NCI-H2081 treated with DMSO at 0.1 percent for 48 hours (cell line): ENCODE measurements around the gene PCDHA1.
"Not testable (repeated sequence)": the region's sequence is repeated elsewhere in the genome, so short reads cannot be mapped to it uniquely, and the experiment has no call there.

Experiments used
- DNase-seq: peaks from one replicate; lab custom pipeline; 2025; lab: John Stamatoyannopoulos, UW

PCDHA1 gene

GRCh38 chr5:140808241-140808888 lies 22.4 kb downstream of the PCDHA1 start:
- DNase-seq: not testable (repeated sequence)

DNA sequence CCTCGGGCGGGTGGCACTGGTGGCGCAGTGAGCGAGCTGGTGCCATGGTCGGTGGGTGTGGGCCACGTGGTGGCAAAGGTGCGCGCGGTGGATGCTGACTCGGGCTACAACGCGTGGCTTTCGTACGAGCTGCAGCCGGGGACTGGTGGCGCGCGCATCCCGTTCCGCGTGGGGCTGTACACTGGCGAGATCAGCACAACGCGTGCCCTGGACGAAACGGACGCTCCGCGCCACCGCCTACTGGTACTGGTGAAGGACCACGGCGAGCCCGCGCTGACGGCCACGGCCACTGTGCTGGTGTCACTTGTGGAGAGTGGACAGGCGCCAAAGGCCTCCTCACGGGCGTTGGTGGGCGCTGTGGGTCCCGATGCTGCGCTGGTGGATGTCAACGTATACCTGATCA lies 22.9 kb downstream of the PCDHA1 start:
- no peak for DNase-seq

DNA sequence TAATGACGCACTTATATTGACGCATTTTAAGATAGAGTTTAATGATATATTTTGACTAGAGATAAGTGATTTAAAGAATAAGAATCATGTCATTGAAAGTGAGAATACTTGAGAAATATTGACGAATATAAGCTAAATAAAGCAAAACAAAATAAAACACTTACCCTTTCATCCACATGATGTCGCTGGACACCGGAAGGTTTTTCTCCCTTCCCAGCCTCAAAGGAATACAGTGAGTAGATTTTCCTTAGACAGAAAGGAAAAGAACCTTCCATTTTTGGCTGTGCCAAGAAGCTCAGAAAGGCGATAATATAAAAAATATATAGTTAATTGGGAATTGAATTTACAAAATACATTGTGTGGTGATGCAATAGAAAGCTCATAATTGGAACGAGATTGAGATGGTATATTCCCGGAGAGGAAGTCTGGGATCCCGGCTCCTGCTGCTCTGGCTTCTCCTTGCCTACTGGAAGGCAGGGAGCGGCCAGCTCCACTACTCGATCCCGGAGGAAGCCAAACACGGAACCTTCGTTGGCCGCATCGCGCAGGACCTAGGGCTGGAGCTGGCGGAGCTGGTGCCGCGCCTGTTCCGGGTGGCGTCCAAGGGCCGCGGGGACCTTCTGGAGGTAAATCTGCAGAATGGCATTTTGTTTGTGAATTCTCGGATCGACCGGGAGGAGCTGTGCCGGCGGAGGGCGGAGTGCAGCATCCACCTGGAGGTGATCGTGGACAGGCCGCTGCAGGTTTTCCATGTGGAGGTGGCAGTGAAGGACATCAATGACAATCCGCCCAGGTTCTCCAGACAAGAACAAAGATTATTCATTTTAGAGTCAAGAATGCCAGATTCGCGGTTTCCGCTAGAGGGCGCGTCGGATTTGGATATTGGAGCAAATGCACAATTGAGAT lies 35.7 kb downstream of the PCDHA1 start, which contains the start of gene PCDHA5:
TSS of gene PCDHA5 (plus strand) at position 239 of the 906 bp plus-strand sequence.
- no peak for DNase-seq

DNA sequence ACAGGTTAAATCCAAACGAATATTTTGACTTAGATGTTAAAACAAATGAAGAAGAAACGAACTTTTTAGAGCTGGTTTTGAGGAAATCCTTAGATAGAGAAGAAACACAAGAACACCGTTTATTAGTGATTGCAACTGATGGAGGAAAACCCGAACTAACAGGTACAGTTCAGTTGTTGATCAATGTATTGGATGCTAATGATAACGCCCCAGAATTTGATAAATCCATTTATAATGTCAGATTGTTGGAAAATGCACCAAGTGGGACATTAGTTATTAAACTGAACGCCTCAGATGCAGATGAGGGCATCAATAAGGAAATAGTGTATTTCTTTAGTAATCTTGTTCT lies 36.3 kb downstream of the PCDHA1 start:
- DNase-seq: no peak

- DNase-seq: not testable (repeated sequence)
These were observed 37.0 kb downstream of the PCDHA1 start for GRCh38 chr5:140822969-140823368.

- no peak for DNase-seq
These were observed 37.5 kb downstream of the PCDHA1 start for GRCh38 chr5:140823475-140823874.

DNA sequence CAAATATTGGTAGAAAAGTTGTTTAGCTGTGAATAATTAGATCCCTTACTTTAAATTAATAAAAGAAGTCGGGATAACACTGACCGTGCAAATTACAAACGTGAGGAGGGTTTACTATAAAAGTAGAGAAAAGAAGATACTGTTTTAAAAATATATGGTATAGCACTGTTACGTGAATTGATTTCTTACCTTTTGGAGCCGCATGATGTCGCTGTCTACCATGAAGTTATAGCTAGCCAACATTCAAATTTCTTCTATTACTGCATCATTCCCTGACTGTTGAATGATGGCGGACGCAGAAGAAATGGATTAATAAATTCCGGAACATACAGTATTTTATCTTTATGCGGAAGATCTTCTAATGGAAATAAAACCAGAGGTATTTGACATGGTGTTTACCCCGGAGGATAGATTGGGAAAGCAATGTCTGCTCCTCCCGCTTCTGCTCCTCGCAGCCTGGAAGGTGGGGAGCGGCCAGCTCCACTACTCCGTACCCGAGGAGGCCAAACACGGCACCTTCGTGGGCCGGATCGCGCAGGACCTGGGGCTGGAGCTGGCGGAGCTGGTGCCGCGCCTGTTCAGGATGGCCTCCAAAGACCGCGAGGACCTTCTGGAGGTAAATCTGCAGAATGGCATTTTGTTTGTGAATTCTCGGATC lies 41.9 kb downstream of the PCDHA1 start, which contains the start of gene PCDHA6:
TSS of gene PCDHA6 (plus strand) at position 257 of the 658 bp plus-strand sequence. CDS start at position 389, 132 bp downstream.
- DNase-seq: peak; percentile 30

- peak; percentile 40 for DNase-seq
These were observed 42.4 kb downstream of the PCDHA1 start for GRCh38 chr5:140828362-140828737.

DNA sequence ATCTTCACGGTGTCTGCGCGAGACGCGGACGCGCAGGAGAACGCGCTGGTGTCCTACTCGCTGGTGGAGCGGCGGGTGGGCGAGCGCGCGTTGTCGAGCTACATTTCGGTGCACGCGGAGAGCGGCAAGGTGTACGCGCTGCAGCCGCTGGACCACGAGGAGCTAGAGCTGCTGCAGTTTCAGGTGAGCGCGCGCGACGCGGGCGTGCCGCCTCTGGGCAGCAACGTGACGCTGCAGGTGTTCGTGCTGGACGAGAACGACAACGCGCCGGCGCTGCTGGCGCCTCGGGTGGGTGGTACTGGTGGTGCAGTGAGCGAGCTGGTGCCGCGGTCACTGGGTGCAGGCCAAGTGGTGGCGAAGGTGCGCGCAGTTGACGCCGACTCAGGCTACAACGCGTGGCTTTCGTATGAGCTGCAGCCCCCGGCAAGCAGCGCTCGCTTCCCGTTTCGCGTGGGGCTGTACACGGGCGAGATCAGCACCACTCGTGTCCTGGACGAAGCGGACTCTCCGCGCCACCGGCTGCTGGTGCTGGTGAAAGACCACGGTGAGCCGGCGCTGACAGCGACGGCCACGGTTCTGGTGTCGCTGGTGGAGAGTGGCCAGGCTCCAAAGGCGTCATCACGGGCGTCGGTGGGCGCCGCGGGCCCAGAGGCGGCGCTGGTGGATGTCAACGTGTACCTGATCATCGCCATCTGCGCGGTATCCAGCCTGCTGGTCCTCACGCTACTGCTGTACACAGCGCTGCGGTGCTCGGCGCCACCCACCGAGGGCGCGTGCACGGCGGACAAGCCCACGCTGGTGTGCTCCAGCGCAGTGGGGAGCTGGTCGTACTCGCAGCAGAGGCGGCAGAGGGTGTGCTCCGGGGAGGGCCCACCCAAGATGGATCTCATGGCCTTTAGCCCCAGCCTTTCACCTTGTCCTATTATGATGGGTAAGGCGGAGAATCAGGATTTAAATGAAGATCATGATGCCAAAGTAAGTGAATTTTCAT lies 43.9 kb downstream of the PCDHA1 start:
- not testable (repeated sequence) for DNase-seq

DNA sequence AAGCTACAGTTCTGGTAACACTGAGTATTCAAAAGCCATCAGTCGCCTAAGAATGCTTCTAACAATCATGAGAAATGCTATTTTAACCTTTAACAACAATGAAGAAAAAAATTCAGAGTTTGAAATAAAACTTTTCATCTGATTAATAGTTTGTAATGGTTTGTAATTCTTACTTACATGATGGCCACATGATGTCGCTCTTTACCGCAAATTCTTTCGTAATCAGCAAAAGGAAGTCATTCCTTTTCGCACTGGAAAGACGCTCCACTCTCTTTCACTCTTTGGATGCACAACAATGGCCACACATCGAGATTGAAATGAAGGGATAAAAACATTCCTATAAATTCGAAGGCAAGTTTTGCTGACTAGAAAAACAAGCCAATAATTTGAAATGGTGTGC lies 48.1 kb downstream of the PCDHA1 start, which contains the start of gene PCDHA7:
TSS of gene PCDHA7 (plus strand) at position 277 of the 400 bp plus-strand sequence. CDS start at position 392, 115 bp downstream.
- DNase-seq: no peak

DNA sequence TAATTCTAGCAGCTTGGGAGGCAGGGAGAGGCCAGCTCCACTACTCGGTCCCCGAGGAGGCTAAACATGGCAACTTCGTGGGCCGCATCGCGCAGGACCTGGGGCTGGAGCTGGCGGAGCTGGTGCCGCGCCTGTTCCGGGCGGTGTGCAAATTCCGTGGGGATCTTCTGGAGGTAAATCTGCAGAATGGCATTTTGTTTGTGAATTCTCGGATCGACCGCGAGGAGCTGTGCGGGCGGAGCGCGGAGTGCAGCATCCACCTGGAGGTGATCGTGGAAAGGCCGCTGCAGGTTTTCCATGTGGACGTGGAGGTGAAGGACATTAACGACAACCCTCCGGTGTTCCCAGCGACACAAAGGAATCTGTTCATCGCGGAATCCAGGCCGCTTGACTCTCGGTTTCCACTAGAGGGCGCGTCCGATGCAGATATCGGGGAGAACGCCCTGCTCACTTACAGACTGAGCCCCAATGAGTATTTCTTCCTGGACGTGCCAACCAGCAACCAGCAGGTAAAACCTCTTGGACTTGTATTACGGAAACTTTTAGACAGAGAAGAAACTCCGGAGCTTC lies 48.6 kb downstream of the PCDHA1 start:
- not testable (repeated sequence) for DNase-seq

DNA sequence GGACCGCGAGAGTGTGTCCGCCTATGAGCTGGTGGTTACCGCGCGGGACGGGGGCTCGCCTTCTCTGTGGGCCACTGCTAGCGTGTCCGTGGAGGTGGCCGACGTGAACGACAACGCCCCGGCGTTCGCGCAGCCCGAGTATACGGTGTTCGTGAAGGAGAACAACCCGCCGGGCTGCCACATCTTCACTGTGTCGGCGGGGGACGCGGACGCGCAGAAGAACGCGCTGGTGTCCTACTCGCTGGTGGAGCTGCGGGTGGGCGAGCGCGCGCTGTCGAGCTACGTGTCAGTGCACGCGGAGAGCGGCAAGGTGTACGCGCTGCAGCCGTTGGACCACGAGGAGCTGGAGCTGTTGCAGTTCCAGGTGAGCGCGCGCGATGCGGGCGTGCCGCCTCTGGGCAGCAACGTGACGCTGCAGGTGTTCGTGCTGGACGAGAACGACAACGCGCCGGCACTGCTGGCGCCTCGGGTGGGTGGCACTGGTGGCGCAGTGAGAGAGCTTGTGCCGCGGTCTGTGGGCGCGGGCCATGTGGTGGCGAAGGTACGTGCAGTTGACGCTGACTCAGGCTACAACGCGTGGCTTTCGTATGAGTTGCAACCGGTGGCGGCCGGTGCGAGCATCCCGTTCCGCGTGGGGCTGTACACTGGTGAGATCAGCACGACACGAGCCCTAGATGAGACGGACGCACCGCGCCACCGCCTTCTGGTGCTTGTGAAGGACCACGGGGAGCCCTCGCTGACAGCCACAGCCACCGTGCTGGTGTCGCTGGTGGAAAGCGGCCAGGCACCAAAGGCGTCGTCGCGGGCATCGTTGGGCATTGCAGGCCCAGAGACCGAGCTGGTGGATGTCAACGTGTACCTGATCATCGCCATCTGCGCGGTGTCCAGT lies 49.9 kb downstream of the PCDHA1 start:
- DNase-seq: no peak

GRCh38 chr5:140840978-140841962 lies 55.3 kb downstream of the PCDHA1 start, which contains the start of gene PCDHA8:
TSS of gene PCDHA8 (plus strand) at chr5:140841187. CDS start at chr5:140841322, 135 bp downstream.
- peak; percentile 26 for DNase-seq

GRCh38 chr5:140842798-140843733 lies 57.1 kb downstream of the PCDHA1 start:
- no peak for DNase-seq

DNA sequence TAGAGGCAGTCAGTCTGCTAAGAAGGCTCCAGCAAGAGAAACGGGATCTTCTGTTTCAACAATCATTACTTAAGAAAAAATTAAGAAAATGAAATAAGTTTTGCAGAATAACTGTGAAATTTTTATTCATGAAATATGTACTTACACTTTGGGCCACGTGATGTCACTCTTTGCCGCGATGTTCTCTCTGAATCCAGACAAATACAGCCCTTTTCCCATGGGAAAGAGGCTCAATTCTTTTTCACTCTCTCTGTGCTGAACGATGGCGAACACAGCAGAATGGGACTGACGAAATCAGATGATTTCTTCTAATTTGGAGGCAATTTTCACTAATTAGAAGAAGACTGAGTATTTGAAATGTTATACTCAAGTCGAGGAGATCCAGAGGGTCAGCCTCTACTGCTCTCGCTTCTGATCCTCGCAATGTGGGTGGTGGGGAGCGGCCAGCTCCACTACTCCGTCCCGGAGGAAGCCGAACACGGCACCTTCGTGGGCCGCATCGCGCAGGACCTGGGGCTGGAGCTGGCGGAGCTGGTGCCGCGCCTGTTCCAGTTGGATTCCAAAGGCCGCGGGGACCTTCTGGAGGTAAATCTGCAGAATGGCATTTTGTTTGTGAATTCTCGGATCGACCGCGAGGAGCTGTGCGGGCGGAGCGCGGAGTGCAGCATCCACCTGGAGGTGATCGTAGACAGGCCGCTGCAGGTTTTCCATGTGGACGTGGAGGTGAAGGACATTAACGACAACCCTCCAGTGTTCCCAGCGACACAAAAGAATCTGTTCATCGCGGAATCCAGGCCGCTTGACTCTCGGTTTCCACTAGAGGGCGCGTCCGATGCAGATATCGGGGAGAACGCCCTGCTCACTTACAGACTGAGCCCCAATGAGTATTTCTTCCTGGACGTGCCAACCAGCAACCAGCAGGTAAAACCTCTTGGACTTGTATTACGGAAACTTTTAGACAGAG lies 62.5 kb downstream of the PCDHA1 start, which contains the start of gene PCDHA9:
TSS of gene PCDHA9 (plus strand) at position 244 of the 964 bp plus-strand sequence. CDS start at position 358, 114 bp downstream.
- DNase-seq: not testable (repeated sequence)
